ENCODE results near the gene BMP6. TPM values are rescaled to one million over a fixed set of nuclear protein-coding genes. Genes with fewer than 3 reads are reported as not detected.
"Not testable (repeated sequence)": the region's sequence is repeated elsewhere in the genome, so short reads cannot be mapped to it uniquely, and the experiment has no call there.

Gene BMP6
- total RNA-seq, 1 experiment from 2014 or later: 13.6 TPM

- in situ Hi-C loops (cut with HindIII; ENCODE audit: low pct_unique_long_range_greater_than_20kb, low sequenced_read_pairs): no loop called here
- DNase-seq (ENCODE audit: low read depth, low spot score) (no peak), ATAC-seq (no peak)
- H3K27ac ChIP-seq (ENCODE audit: low read length): no peak overlapping the region
- H3K36me3 ChIP-seq (ENCODE audit: control insufficient read depth, insufficient read depth, low read length): no peaks in the 10 kb centered on the region
- H3K9me3 ChIP-seq (ENCODE audit: control insufficient read depth, insufficient read depth, low read depth, low read length): no peaks in the 10 kb centered on the region
- ChIA-PET CTCF (no interaction called here), POLR2A (no interaction called here)
- no TSS peak for BruUV-seq (replicated peaks)
- no peaks in the 10 kb centered on the region for H3K4me1 ChIP-seq (ENCODE audit: control insufficient read depth, insufficient read depth, low read length)
- H3K27me3 ChIP-seq (ENCODE audit: control insufficient read depth, insufficient read depth, low read length): no peaks in the 10 kb centered on the region
- intact Hi-C loops (cut with micrococcal nuclease; ENCODE audit: unreplicated experiment): no loop called here
- no peak for TF ChIP-seq REST (IDR thresholded peaks at IDR 0.05; ENCODE audit: insufficient read depth in 1 of 2, low read depth in 2 of 2, low read length in 1 of 2)
- TF ChIP-seq CTCF (IDR thresholded peaks at IDR 0.05): no peak
- TF ChIP-seq POLR2AphosphoS5 (IDR thresholded peaks at IDR 0.05; ENCODE audit: low read depth, low read length): no peak
- no peak for TF ChIP-seq SIN3A (IDR thresholded peaks at IDR 0.05; ENCODE audit: borderline replicate concordance, insufficient read depth, low read depth, low read length)
- no peak overlapping the region for H3K4me3 ChIP-seq (ENCODE audit: low read depth in 2 of 2, low read length in 2 of 2)
These were observed 89.8 kb downstream of the BMP6 start for GRCh38 chr6:7815716-7816115.

- H3K9me3 ChIP-seq (ENCODE audit: control insufficient read depth, insufficient read depth, low read depth, low read length); ATAC-seq; in situ Hi-C loops (cut with HindIII; ENCODE audit: low pct_unique_long_range_greater_than_20kb, low sequenced_read_pairs); H3K4me3 ChIP-seq (ENCODE audit: low read depth in 2 of 2, low read length in 2 of 2); H3K4me1 ChIP-seq (ENCODE audit: control insufficient read depth, insufficient read depth, low read length); BruUV-seq (replicated peaks); POLR2A ChIA-PET; H3K27me3 ChIP-seq (ENCODE audit: control insufficient read depth, insufficient read depth, low read length); H3K36me3 ChIP-seq (ENCODE audit: control insufficient read depth, insufficient read depth, low read length); DNase-seq (ENCODE audit: low read depth, low spot score); CTCF ChIA-PET; H3K27ac ChIP-seq (ENCODE audit: low read length); intact Hi-C loops (cut with micrococcal nuclease; ENCODE audit: unreplicated experiment): not testable (repeated sequence)
These were observed 91.3 kb downstream of the BMP6 start for GRCh38 chr6:7817184-7817583.

- ChIA-PET CTCF (no interaction called here), POLR2A (no interaction called here)
- no peak for TF ChIP-seq CTCF (IDR thresholded peaks at IDR 0.05)
- TF ChIP-seq TCF7L2 (IDR thresholded peaks at IDR 0.05; ENCODE audit: low read depth, low read length): no peak
- H3K4me1 ChIP-seq (ENCODE audit: control insufficient read depth, insufficient read depth, low read length): no peaks in the 10 kb centered on the region
- H3K27ac ChIP-seq (ENCODE audit: low read length): no peak overlapping the region
- no peaks in the 10 kb centered on the region for H3K9me3 ChIP-seq (ENCODE audit: control insufficient read depth, insufficient read depth, low read depth, low read length)
- in situ Hi-C loops (cut with HindIII; ENCODE audit: low pct_unique_long_range_greater_than_20kb, low sequenced_read_pairs) (no loop called here), intact Hi-C loops (cut with micrococcal nuclease; ENCODE audit: unreplicated experiment) (no loop called here)
- DNase-seq (ENCODE audit: low read depth, low spot score) (no peak), ATAC-seq (no peak)
- BruUV-seq (replicated peaks): no TSS peak
- H3K27me3 ChIP-seq (ENCODE audit: control insufficient read depth, insufficient read depth, low read length): no peaks in the 10 kb centered on the region
- no peaks in the 10 kb centered on the region for H3K36me3 ChIP-seq (ENCODE audit: control insufficient read depth, insufficient read depth, low read length)
- no peak overlapping the region for H3K4me3 ChIP-seq (ENCODE audit: low read depth in 2 of 2, low read length in 2 of 2)
These were observed 92.6 kb downstream of the BMP6 start for GRCh38 chr6:7818257-7819214.
